VCaP (cell line): Measurements from ENCODE around the gene TFEB.

ENCODE experiments used
- H3K27ac ChIP-seq: fragments of 450-650 bp; 2 replicates; pipeline ENCODE4 v1.5.1; 2017
- TF ChIP-seq, protein P1 (sequence below): fragments of 450-650 bp; conservative IDR thresholded peaks from 2 replicates; pipeline ENCODE4 v1.5.1; 2017; ENCODE audit warnings: mild to moderate bottlenecking, moderate library complexity

Gene TFEB

DNA sequence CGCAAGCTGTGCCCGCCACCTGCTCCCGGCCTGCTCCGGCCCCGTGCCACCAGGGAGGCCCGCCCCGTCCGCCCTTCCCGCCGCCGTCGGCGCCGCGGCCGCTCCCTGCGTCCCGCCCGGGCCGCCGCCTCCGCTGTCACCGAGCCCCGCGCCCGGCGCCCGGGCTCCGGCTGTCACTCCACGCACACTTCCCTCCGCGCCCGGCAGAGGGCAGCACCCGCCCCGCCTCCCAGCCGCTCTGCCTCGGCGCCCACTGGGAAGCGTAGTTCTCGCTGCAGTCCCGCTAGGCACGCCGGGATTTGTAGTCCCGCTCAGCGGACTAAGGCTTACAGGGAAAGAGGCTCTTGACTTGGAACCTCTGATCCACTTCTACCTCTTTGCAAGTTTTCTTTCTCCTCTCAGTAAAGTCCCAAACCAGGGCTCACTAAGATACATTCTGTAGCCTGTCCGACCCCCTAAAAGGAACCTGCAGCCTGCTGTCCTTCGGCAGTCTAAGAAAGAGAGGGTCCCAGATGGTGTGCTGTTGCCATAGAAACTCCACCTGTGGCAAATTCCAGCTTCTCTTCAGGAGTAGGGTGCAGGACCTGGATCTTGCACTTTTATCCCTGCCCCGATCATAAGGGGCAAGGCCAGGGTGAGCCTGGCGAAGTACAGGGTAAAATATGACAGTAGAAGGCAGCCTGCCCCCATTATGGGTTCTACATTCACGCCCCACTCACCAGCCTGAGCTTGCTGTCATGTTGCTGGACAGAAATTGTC lies at the start of gene TFEB:
TSS of gene TFEB (minus strand) at position 182 of the 759 bp plus-strand sequence. CDS start 44,395 bp downstream, outside the sequence.
- H3K27ac ChIP-seq: peak within 1 kb of the TSS; percentile 95
- TF ChIP-seq, protein P1, sequence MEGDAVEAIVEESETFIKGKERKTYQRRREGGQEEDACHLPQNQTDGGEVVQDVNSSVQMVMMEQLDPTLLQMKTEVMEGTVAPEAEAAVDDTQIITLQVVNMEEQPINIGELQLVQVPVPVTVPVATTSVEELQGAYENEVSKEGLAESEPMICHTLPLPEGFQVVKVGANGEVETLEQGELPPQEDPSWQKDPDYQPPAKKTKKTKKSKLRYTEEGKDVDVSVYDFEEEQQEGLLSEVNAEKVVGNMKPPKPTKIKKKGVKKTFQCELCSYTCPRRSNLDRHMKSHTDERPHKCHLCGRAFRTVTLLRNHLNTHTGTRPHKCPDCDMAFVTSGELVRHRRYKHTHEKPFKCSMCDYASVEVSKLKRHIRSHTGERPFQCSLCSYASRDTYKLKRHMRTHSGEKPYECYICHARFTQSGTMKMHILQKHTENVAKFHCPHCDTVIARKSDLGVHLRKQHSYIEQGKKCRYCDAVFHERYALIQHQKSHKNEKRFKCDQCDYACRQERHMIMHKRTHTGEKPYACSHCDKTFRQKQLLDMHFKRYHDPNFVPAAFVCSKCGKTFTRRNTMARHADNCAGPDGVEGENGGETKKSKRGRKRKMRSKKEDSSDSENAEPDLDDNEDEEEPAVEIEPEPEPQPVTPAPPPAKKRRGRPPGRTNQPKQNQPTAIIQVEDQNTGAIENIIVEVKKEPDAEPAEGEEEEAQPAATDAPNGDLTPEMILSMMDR: peak; percentile 98

DNA sequence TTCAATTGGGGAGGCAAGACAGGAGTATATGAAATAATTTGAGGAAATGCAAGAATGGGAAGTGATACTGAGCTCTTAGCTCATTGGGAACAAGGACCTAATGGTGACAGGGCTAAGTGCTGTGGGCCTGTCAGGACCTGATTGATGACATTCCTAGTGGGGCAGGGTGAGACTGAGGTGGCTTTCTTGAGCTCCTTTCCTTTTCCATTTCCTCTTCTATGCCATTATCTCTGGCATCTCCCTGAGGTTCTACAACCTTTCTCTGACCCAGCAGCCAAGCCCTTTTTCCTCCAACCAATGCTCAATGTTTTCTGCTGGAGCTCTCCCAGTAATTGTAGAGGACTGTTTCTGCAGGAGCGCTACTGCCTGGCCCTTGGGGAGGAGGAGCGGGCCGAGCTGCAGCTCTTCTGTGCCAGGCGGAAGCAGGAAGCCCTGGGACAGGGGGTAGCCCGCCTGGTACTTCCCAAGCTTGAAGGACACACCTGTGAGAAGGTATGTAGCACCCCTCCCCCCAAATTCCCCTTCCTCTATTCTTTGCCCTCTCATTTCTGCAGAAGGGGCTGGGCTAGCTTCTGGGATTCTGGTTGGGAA lies 49.3 kb upstream of the TFEB start:
- no peak overlapping the region for H3K27ac ChIP-seq
- TF ChIP-seq, protein P1: no peak

DNA sequence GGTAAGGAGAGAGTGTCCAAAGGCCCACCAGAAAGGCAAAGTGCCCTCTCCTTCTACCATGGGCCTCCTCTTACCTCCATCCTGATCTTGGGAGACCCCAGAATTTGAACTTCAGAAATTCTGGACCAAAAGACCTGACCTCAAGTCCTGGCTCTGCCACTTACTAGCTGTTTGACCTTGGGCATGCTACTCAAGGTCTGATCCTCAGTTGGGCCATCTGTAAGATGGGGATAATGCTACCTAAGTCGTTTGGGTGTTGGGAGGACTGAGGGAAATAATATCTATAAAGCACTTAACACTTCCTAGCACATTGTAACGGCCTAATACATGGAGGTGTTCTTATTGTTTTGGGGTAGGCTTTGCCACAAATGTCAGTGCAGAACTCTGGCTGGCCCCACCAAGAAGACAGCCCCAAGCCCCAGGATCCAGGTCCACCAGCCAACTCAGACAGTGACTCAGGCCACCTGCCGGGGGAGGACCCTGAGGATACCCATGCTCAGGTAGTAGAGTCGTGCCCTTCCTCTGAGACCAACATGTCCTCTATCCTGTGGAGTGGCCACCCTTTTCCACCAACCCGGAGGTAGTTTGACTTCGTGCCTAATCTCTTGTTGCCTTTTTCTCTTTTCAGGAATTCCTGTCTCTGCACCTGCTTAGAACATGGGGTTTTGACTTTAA lies 47.8 kb upstream of the TFEB start:
- TF ChIP-seq, protein P1: no peak
- H3K27ac ChIP-seq: no peak overlapping the region

DNA sequence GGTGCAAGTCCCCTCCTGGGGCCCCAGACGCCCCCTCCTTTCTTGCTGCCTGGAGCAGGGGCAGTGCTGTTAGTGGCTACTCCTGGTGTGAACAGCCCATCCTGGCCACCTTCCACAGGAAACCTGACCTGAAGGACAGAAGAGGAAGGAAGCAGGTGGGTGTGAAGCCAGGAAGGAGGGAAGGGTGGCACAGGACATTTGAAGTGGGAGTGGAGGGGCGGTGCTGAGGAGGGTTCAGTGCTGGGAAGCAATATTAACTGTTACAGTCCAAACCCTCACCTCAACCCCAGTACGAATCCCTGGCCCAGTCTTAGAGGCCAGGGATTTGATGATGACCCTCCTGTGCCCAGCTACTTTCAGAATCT lies 45.9 kb upstream of the TFEB start:
- TF ChIP-seq, protein P1: no peak
- peak overlapping the region; percentile 83 for H3K27ac ChIP-seq

DNA sequence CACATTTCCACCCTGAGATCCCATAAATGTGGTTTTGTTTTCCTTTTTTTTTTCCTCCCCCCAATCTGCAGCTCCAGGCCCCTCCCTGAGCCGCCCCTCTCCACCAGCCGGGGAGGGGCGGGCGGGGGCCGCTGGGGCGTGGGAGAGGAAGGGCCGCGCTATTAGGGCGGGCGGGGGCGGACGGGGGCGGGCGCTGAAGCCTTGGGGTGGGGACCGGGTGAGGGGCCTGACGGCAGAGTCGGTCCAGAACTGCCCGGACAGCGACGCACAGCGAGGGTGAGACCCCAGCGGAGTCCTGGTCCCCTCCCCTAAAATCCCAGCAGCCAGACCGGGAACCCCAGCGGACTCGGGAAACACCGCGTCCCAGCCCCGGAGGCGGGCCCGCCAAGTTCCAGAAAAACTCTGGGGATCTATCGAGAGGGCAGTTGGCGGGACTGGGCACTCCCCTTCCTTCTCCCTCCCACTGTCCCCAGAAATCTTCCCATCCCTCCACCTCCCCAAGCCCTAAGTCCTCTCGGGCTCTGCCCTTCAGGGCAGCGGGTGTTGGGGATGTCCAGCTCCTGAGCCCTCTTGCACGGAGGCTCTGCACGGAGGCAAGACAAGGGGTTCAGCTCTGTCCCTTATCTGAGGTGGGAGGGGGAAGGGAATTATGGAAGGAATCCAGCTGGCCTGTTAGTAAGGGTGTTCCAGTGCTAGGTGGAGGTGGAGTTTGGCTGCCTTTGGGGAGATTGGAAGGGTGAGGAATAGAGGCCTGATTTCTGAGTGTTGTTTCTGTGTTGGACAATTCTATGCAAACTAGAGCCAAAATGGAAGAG lies 45.4 kb upstream of the TFEB start, which contains the start of gene PRICKLE4:
TSS of gene PRICKLE4 (plus strand) at position 232 of the 815 bp plus-strand sequence. CDS start 2,692 bp downstream, outside the sequence.
- TF ChIP-seq, protein P1: no peak
- H3K27ac ChIP-seq: peak within 1 kb of the TSS; percentile 83

DNA sequence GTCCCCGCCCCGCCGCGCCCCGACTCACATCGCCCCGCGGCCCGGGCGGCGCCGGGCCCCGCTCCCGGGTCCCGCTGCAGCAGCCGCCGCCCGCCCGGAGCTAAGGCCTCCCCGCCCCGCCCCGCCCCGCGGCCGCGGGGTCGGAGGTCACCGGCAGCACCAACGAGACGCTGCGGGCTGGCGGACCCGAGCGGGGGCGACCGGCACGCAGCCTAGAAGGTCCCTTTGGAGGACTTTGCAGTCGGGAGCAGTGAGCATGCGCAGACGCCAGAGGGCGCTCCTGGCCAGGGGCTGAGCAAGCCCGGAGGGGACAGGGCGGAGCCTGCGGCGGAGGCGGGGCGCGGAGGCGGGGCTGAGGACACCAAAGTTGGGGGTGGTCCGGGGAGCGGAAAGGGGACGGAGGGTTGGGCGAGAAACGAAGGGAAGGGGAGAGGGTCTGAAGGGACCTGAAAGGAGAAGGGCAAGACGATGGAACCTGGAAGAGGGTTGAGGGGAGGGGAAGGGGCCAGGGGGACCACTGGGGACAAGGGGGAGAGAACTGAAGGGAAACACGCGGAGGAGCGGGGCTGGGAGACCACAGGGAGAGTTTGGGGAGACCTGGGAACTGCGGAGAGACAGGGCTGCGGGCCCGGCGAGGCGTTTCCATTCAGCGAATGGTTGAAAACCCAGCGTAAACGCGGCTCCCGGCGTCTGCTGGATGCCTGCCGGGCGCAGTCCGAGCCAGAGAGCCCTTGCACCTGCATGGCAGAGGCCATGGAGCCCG lies 44.6 kb upstream of the TFEB start, which contains the start of gene FRS3:
TSS of gene FRS3 (minus strand) at position 113 of the 763 bp plus-strand sequence. CDS start 2,913 bp downstream, outside the sequence.
- peak within 1 kb of the TSS; percentile 83 for H3K27ac ChIP-seq
- TF ChIP-seq, protein P1: peak; percentile 96
